ENCODE data around the gene SMIM44.

SMIM44 gene

GRCh38 chr19:3522421-3523360 is 39.5 kb upstream of the SMIM44 start:
- TF ChIP-seq CTCF (IDR thresholded peaks at IDR 0.05; ENCODE audit: extremely low read depth, insufficient read depth, missing control alignments): no peak
- in situ Hi-C loops (cut with MboI; ENCODE audit: low pct_unique_long_range_greater_than_20kb, low sequenced_read_pairs, unreplicated experiment): no loop called here
- no peak for DNase-seq (ENCODE audit: low spot score)

- in situ Hi-C loops (cut with MboI; ENCODE audit: low pct_unique_long_range_greater_than_20kb, low sequenced_read_pairs, unreplicated experiment): no loop called here
- no peak for TF ChIP-seq CTCF (IDR thresholded peaks at IDR 0.05; ENCODE audit: extremely low read depth, insufficient read depth, missing control alignments)
- DNase-seq (ENCODE audit: low spot score): no peak
These were observed 37.8 kb upstream of the SMIM44 start for GRCh38 chr19:3521104-3521445.

GRCh38 chr19:3520166-3521103 is 37.2 kb upstream of the SMIM44 start:
- in situ Hi-C loops (cut with MboI; ENCODE audit: low pct_unique_long_range_greater_than_20kb, low sequenced_read_pairs, unreplicated experiment): no loop called here
- no peak for DNase-seq (ENCODE audit: low spot score)

GRCh38 chr19:3519126-3519525 is 35.9 kb upstream of the SMIM44 start:
- in situ Hi-C loops (cut with MboI; ENCODE audit: low pct_unique_long_range_greater_than_20kb, low sequenced_read_pairs, unreplicated experiment): no loop called here
- no peak for TF ChIP-seq CTCF (IDR thresholded peaks at IDR 0.05; ENCODE audit: extremely low read depth, insufficient read depth, missing control alignments)
- DNase-seq (ENCODE audit: low spot score): no peak

More at GRCh38 chr19:3520166-3521103, 37.2 kb upstream of the SMIM44 start:
- no peak for TF ChIP-seq CTCF (IDR thresholded peaks at IDR 0.05; ENCODE audit: extremely low read depth, insufficient read depth, missing control alignments)

- in situ Hi-C loops (cut with MboI; ENCODE audit: low pct_unique_long_range_greater_than_20kb, low sequenced_read_pairs, unreplicated experiment): no loop called here
- TF ChIP-seq CTCF (IDR thresholded peaks at IDR 0.05; ENCODE audit: extremely low read depth, insufficient read depth, missing control alignments): no peak
- no peak for DNase-seq (ENCODE audit: low spot score)
These were observed 35.4 kb upstream of the SMIM44 start for GRCh38 chr19:3518659-3519058.

- in situ Hi-C loops (cut with MboI; ENCODE audit: low pct_unique_long_range_greater_than_20kb, low sequenced_read_pairs, unreplicated experiment): no loop called here
- DNase-seq (ENCODE audit: low spot score): no peak
- TF ChIP-seq CTCF (IDR thresholded peaks at IDR 0.05; ENCODE audit: extremely low read depth, insufficient read depth, missing control alignments): no peak
These were observed 35.0 kb upstream of the SMIM44 start for GRCh38 chr19:3518255-3518654.

Data from GM13977 (cell line).